GM18861 (cell line): ENCODE data around the gene GPR22.

Source experiments
- ATAC-seq: cut with Tn5 transposase; IDR thresholded peaks from one replicate; pipeline ENCODE4 v1.9.1; 2021; ENCODE audit not compliant: unreplicated experiment

The GPR22 gene

DNA sequence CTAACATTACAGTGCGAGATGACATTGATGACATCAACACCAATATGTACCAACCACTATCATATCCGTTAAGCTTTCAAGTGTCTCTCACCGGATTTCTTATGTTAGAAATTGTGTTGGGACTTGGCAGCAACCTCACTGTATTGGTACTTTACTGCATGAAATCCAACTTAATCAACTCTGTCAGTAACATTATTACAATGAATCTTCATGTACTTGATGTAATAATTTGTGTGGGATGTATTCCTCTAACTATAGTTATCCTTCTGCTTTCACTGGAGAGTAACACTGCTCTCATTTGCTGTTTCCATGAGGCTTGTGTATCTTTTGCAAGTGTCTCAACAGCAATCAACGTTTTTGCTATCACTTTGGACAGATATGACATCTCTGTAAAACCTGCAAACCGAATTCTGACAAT is 4.3 kb downstream of the GPR22 start:
- no peak for ATAC-seq

DNA sequence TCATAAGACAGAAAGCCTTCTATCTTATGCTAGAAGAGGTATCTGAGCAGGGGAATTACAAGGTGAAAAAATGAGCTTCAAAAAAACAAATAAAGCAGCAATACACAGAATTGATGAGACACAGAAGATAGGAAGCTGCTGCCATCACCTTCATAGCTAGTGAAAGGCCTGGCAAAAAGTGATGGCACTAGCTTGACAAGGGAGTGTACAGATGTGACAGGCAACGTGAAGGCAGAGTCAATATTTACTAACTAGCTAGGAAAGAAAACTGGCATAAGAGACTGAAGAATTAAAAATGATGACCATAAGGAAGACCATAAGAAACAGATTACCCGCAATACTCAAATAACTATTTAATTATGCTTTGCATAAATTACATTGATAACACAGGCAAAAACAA is 9.4 kb downstream of the GPR22 start:
- no peak for ATAC-seq

GRCh38 chr7:107480932-107481331 is 11.1 kb downstream of the GPR22 start:
- ATAC-seq: no peak

- ATAC-seq: no peak
These were observed 12.7 kb downstream of the GPR22 start for GRCh38 chr7:107482571-107482970.

DNA sequence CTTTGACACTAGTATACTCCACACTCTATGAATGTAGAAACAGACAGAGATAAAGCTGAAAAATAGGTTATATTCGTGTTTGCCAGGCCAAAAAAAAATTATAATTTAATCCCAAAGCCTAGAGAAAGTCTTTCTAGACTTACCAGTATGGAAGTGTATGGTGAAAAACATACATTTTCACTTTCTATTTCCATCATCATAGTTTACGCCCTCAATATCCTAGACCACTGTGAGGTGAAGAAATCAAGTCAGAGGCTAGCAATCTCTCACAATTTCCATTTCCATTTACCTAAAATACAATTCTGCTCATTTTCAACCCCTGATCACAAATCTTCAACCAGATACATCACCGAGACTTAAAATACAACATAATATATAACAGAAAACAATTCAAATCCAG is 16.2 kb downstream of the GPR22 start:
- no peak for ATAC-seq

GRCh38 chr7:107492875-107493274 is 23.0 kb downstream of the GPR22 start:
- ATAC-seq: no peak

- ATAC-seq: no peak
These were observed 24.5 kb downstream of the GPR22 start for GRCh38 chr7:107494315-107494751.

GRCh38 chr7:107494884-107495283 is 25.0 kb downstream of the GPR22 start:
- no peak for ATAC-seq

DNA sequence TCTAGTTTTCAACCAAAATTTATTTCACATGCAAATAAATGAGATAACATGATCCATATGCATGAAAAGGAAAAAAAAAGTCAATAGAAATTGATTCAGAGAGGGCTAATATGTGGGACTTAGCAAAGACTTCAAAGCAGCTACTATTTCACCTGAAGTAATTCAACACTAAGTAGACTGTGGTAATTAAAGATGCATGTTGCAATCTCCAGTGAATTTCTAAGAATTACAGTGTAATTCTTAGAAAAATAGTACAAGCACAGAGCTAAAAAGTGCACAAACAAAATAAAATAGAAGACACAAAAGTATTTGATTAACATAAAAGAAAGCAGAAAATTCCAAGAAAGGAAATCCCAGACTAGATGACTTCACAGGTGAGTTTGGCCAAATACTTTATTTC is 25.7 kb downstream of the GPR22 start:
- ATAC-seq: no peak

- no peak for ATAC-seq
These were observed 29.9 kb downstream of the GPR22 start for GRCh38 chr7:107499731-107500130.

GRCh38 chr7:107501593-107501992 is 31.7 kb downstream of the GPR22 start:
- no peak for ATAC-seq

- no peak for ATAC-seq
These were observed 32.3 kb downstream of the GPR22 start for GRCh38 chr7:107502154-107502553.

GRCh38 chr7:107502797-107503196 is 32.9 kb downstream of the GPR22 start:
- no peak for ATAC-seq

DNA sequence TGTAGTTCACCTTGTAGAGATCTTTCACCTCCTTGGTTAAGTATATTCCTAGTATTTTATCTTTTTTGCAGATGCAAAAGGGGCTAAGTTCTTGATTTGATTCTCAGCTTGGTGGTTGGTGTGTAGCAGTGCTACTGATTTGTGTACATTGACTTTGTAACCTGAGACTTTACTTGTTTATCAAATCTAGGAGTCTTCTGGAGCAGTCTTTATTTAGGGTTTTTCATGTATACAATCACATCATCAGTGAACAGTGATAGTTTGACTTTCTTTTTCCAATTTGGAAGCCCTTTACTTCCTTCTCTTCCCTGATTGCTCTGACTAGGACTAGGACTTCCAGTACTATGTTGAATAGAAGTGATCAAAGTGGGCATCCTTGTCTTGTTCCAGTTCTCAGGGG is 33.8 kb downstream of the GPR22 start:
- no peak for ATAC-seq

GRCh38 chr7:107505362-107505761 is 35.5 kb downstream of the GPR22 start:
- ATAC-seq: no peak

- no peak for ATAC-seq
These were observed 36.3 kb downstream of the GPR22 start for GRCh38 chr7:107505997-107506673.

GRCh38 chr7:107506674-107507339 is 37.0 kb downstream of the GPR22 start:
- no peak for ATAC-seq
